HepG2 (cell line): ENCODE measurements around the gene ARHGAP9. TPM values are rescaled to one million over a fixed set of nuclear protein-coding genes. Genes with fewer than 3 reads are reported as not detected.
A peak's percentile ranks its signal among the peaks of the same experiment; 100 is the strongest.

Experiments
- ATAC-seq: fragments of 200-7000 bp; cut with Tn5 transposase; 3 replicates; pipeline ENCODE4 v1.9.1; 2020; ENCODE audit warnings: mild to moderate bottlenecking, moderate library complexity
- BruUV-seq: library from RNA; stranded (reverse); fragments of 400-500 nt; replicated peaks from 2 replicates; lab custom pipeline; 2021; lab: Mats Ljungman, UMichigan
- CTCF ChIA-PET: fragments of 300-600 bp; formaldehyde crosslinking; extraction: SDS; loops from one replicate; lab custom pipeline; 2021; ENCODE audit warnings: low total read pairs, inconsistent platforms, low intra/inter-chr PET ratio; lab: Yijun Ruan, JAX
- POLR2A ChIA-PET: fragments of 350-600 bp; sonication (Branson Sonifier 250); formaldehyde crosslinking; loops from one replicate; lab custom pipeline; 2020; ENCODE audit warnings: antibody characterized with exemption, inconsistent platforms; lab: Yijun Ruan, JAX
- DNase-seq: peaks from one replicate; pipeline ENCODE4 v3.0.0-alpha.2; 2015; ENCODE audit warnings: low spot score
- FAIRE-seq: peaks from 3 replicates; lab custom pipeline; 2011; peaks lifted over from hg19 to GRCh38; lab: Jason Lieb, UNC
- H2AFZ ChIP-seq: one replicate; pipeline ENCODE4 v1.6.1; 2011; ENCODE audit warnings: low read length, inconsistent platforms
- H3K27ac ChIP-seq: fragments of 300-600 bp; 3 replicates; pipeline ENCODE4 v1.8.0; 2011; ENCODE audit warnings: mixed run types, mild to moderate bottlenecking, mixed read lengths, low read length, inconsistent platforms; ENCODE audit not compliant: insufficient read depth; ENCODE audit errors: extremely low read length
- H3K27me3 ChIP-seq, 2 experiments: fragments of 200-600 bp in 1 of 2; 2 replicates in 1 of 2; 3 replicates in 1 of 2; pipeline versions ENCODE4 v1.6.0 to v1.8.0; 2011; ENCODE audit warnings: low read length in 2 of 2, mild to moderate bottlenecking in 2 of 2, moderate library complexity in 2 of 2, inconsistent platforms in 1 of 2; ENCODE audit not compliant: insufficient read depth in 2 of 2, control insufficient read depth in 1 of 2
- H3K36me3 ChIP-seq, 2 experiments: fragments of 200-600 bp in 1 of 2; replicated peaks in 1 of 2; 2 replicates in 1 of 2; 3 replicates in 1 of 2; pipeline versions ENCODE4 v1.5.1 to v1.8.0; 2011; ENCODE audit warnings: low read length in 2 of 2, inconsistent platforms in 1 of 2; ENCODE audit not compliant: insufficient read depth in 2 of 2, control insufficient read depth in 1 of 2
- H3K4me1 ChIP-seq: 2 replicates; pipeline ENCODE4 v1.5.1; 2012; ENCODE audit warnings: low read length, inconsistent platforms; ENCODE audit not compliant: insufficient read depth
- H3K4me2 ChIP-seq: 2 replicates; pipeline ENCODE4 v1.6.0; 2011; ENCODE audit warnings: low read depth, low read length, inconsistent platforms
- H3K4me3 ChIP-seq, 3 experiments: fragments of 200-600 bp in 1 of 3; sonication (generic), shearing (Covaris generic) in 1 of 3; replicated peaks in 1 of 3; 2 replicates each; pipeline ENCODE4 v1.5.1; 2011 to 2016; ENCODE audit warnings: low read length in 3 of 3, inconsistent platforms in 2 of 3, low read depth in 2 of 3, mild to moderate bottlenecking in 2 of 3, control low read depth in 1 of 3, mixed read lengths in 1 of 3; ENCODE audit not compliant: insufficient read depth in 1 of 3
- H3K79me2 ChIP-seq: one replicate; pipeline ENCODE4 v1.6.1; 2011; ENCODE audit warnings: low read length, inconsistent platforms; ENCODE audit not compliant: insufficient read depth
- H3K9ac ChIP-seq: 2 replicates; pipeline ENCODE4 v1.6.0; 2011; ENCODE audit warnings: mild to moderate bottlenecking, low read depth, low read length, inconsistent platforms; ENCODE audit not compliant: insufficient read depth
- H3K9me3 ChIP-seq: 2 replicates; pipeline ENCODE4 v1.5.1; 2012; ENCODE audit warnings: mild to moderate bottlenecking, low read length
- H4K20me1 ChIP-seq: 2 replicates; pipeline ENCODE4 v1.6.0; 2011; ENCODE audit warnings: inconsistent platforms, mild to moderate bottlenecking, low read length, moderate library complexity; ENCODE audit not compliant: insufficient read depth
- ELF1 ChIP-seq: sonication (generic); formaldehyde crosslinking; IDR thresholded peaks from 2 replicates; pipeline ENCODE4 v1.4.0; 2020; ENCODE audit warnings: missing genetic modification reagents
- HNRNPK ChIP-seq: fragments of 200-400 bp; formaldehyde crosslinking; IDR thresholded peaks from 2 replicates; pipeline ENCODE4 v1.6.1; 2018; ENCODE audit warnings: low read length, low read depth, moderate library complexity, mild to moderate bottlenecking; ENCODE audit not compliant: poor library complexity, severe bottlenecking
- PATZ1 ChIP-seq: sonication (generic); formaldehyde crosslinking; IDR thresholded peaks from 2 replicates; pipeline ENCODE4 v1.4.0; 2020; ENCODE audit warnings: missing genetic modification reagents
- PAX8 ChIP-seq: sonication (generic); formaldehyde crosslinking; IDR thresholded peaks from 2 replicates; pipeline ENCODE4 v1.8.0; 2022; ENCODE audit warnings: mild to moderate bottlenecking, missing genetic modification reagents, borderline replicate concordance
- RNF219 ChIP-seq: sonication (generic); formaldehyde crosslinking; IDR thresholded peaks from 2 replicates; pipeline ENCODE4 v1.5.0; 2020; ENCODE audit warnings: mild to moderate bottlenecking, missing genetic modification reagents
- SIN3A ChIP-seq: IDR thresholded peaks from 2 replicates; pipeline ENCODE4 v1.6.1; 2011; ENCODE audit warnings: low read depth, mild to moderate bottlenecking, control low read depth, low read length, borderline replicate concordance
- SRSF9 ChIP-seq: fragments of 200-400 bp; formaldehyde crosslinking; IDR thresholded peaks from 2 replicates; pipeline ENCODE4 v1.6.1; 2018; ENCODE audit warnings: borderline replicate concordance, mild to moderate bottlenecking, low read depth, low read length; ENCODE audit not compliant: insufficient read depth, poor library complexity, severe bottlenecking
- ZNF879 ChIP-seq: sonication (generic); formaldehyde crosslinking; IDR thresholded peaks from 2 replicates; pipeline ENCODE4 v1.8.1; 2023; ENCODE audit warnings: missing genetic modification reagents
- WGBS: methylation state at CpG from one replicate; pipeline ENCODE4 v1.1.6; 2017; ENCODE audit warnings: low lambda C conversion rate; 5-methylcytosine and 5-hydroxymethylcytosine counted together
- in situ Hi-C: cut with HindIII; loops from 2 replicates; pipeline ENCODE4 v1.10.0; 2017; ENCODE audit warnings: low pct_unique_long_range_greater_than_20kb; ENCODE audit not compliant: extremely low pct_ligation_motif_present
- intact Hi-C: fragments of 100-400 bp; cut with micrococcal nuclease; formaldehyde crosslinking; loops from one replicate; pipeline ENCODE4 v1.10.0; 2022; ENCODE audit not compliant: unreplicated experiment
- polyA plus RNA-seq, 8 experiments: library from polyadenylated mRNA; depleted of rRNA in 3 of 8; stranded (reverse) in 7 of 8; unstranded in 1 of 8; fragments of >200 nt; fragmentation: Illumina TruSeq in 4 of 8; extraction: Trizol in 4 of 8; gene quantifications; 2 replicates each; pipeline versions ENCODE4 v1.2.1 to v1.2.3, GENCODE V29; 2011 to 2016; ENCODE audit warnings: low read depth in 4 of 8, missing spikeins in 1 of 8, mixed read lengths in 1 of 8; ENCODE audit not compliant: insufficient read depth in 1 of 8
- total RNA-seq, 5 experiments: library from RNA; depleted of rRNA; stranded (reverse); fragments of >200 nt; fragmentation: Illumina TruSeq; extraction: Trizol; gene quantifications; 2 replicates each; pipeline ENCODE4 v1.2.3, GENCODE V29; 2016; ENCODE audit warnings: low read depth in 1 of 5
- TF ChIP-seq, protein P1 (sequence below): sonication (generic); formaldehyde crosslinking; IDR thresholded peaks from 2 replicates; pipeline ENCODE4 v1.5.1; 2020; ENCODE audit warnings: missing genetic modification reagents, mild to moderate bottlenecking, borderline replicate concordance
- TF ChIP-seq, protein P2 (sequence below): sonication (generic); IDR thresholded peaks from 2 replicates; pipeline ENCODE4 v1.6.1; 2016; ENCODE audit warnings: low read depth, borderline replicate concordance

ARHGAP9 gene
- total and polyA plus RNA-seq, 2 of the 13 experiments (the other 11 are each of a cell fraction or from before 2014, with no cell fraction given), result 0.18 to 1.2 TPM

GRCh38 chr12:57488402-57489156 lies 8.9 kb upstream of the ARHGAP9 start:
- DNase-seq, result no peak
- in situ Hi-C loops (no loop called here), intact Hi-C loops (no loop called here)
- Histone ChIP-seq H3K27me3 (peaks cover 0 to 4% of the 10 kb centered on the region in 2 experiments; a peak in 1 of 5 replicates), H3K4me1 (peaks cover 23% of the 10 kb centered on the region), H2AFZ (no peak overlapping the region), H3K79me2 (peaks cover 23% of the 10 kb centered on the region), H3K36me3 (peaks cover 19 to 37% of the 10 kb centered on the region in 2 experiments), H3K4me2 (peak overlapping the region; percentile 93), H3K27ac (peak overlapping the region; percentile 62), H3K4me3 (peak overlapping the region; percentile 95 to 97 (median 96)), H3K9ac (peak overlapping the region; percentile 92), H4K20me1 (peaks cover 8% of the 10 kb centered on the region), H3K9me3 (no peaks in the 10 kb centered on the region)
- ATAC-seq, result peak; percentile 19; the same call in 1 of the 3 replicates
- ChIA-PET POLR2A (interaction anchor here (1.0 to 3.4 kb wide), 3 partner anchors 28 to 87 kb away, joined by 3 to 15 read pairs (median 3); partner anchors contain the start of gene DDIT3), CTCF (no interaction called here)
- no peak for FAIRE-seq
- no TSS peak for BruUV-seq
- 4% methylated on average over 11 of the region's 11 CpGs for WGBS
- TF ChIP-seq PAX8 (no peak), SRSF9 (no peak), HNRNPK (no peak), RNF219 (peak; percentile 2; the same call in 1 of the 2 replicates), ELF1 (no peak), PATZ1 (CRISPR knock-in tag) (no peak), SIN3A (0 out of 2 replicates have a peak, but pooled peaks have one; percentile 36), ZNF879 (CRISPR knock-in tag) (no peak)
- TF ChIP-seq, protein P1, sequence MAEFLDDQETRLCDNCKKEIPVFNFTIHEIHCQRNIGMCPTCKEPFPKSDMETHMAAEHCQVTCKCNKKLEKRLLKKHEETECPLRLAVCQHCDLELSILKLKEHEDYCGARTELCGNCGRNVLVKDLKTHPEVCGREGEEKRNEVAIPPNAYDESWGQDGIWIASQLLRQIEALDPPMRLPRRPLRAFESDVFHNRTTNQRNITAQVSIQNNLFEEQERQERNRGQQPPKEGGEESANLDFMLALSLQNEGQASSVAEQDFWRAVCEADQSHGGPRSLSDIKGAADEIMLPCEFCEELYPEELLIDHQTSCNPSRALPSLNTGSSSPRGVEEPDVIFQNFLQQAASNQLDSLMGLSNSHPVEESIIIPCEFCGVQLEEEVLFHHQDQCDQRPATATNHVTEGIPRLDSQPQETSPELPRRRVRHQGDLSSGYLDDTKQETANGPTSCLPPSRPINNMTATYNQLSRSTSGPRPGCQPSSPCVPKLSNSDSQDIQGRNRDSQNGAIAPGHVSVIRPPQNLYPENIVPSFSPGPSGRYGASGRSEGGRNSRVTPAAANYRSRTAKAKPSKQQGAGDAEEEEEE (CRISPR knock-in tag), result 0 out of 2 replicates have a peak, but pooled peaks have one; percentile 17
- TF ChIP-seq, protein P2, sequence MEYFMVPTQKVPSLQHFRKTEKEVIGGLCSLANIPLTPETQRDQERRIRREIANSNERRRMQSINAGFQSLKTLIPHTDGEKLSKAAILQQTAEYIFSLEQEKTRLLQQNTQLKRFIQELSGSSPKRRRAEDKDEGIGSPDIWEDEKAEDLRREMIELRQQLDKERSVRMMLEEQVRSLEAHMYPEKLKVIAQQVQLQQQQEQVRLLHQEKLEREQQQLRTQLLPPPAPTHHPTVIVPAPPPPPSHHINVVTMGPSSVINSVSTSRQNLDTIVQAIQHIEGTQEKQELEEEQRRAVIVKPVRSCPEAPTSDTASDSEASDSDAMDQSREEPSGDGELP, result peak; percentile 42; the same call in 1 of the 2 replicates
